Endothelial cell of umbilical vein (primary cell): ENCODE measurements around the gene MYO7B. TPM values are rescaled to one million over a fixed set of nuclear protein-coding genes. Genes with fewer than 3 reads are reported as not detected.

Experiments used
- BruUV-seq: library from RNA; stranded (reverse); fragments of 400-500 nt; replicated peaks from 2 replicates; lab custom pipeline; 2021; lab: Mats Ljungman, UMichigan
- CTCF ChIA-PET: fragments of 300-600, 350-600 bp; sonication (Branson Sonifier 250); formaldehyde crosslinking; loops from one replicate; lab custom pipeline; 2021; ENCODE audit warnings: antibody characterized with exemption, inconsistent platforms; lab: Charles Lee
- POLR2A ChIA-PET: fragments of 300-600, 350-600 bp; sonication (Branson Sonifier 250); formaldehyde crosslinking; loops from one replicate; lab custom pipeline; 2021; ENCODE audit warnings: antibody characterized with exemption, inconsistent platforms; lab: Charles Lee
- DNase-seq: peaks from one replicate; pipeline ENCODE4 v3.0.0-alpha.2; 2011; ENCODE audit warnings: low read depth, low spot score
- FAIRE-seq: peaks from 2 replicates; lab custom pipeline; 2011; peaks lifted over from hg19 to GRCh38; lab: Jason Lieb, UNC
- H2AFZ ChIP-seq: 2 replicates; pipeline ENCODE4 v1.6.0; 2012; ENCODE audit warnings: low read depth, low read length, control low read depth, inconsistent platforms
- H3K27ac ChIP-seq: 2 replicates; pipeline ENCODE4 v1.5.1; 2011; ENCODE audit warnings: low read depth, mild to moderate bottlenecking, control low read depth, low read length, moderate library complexity; ENCODE audit not compliant: insufficient read depth
- H3K27me3 ChIP-seq, 2 experiments: 2 replicates each; pipeline versions ENCODE4 v1.6.0 to v1.6.1; 2011; ENCODE audit warnings: low read length in 2 of 2, mixed read lengths in 1 of 2; ENCODE audit not compliant: control insufficient read depth in 2 of 2, insufficient read depth in 2 of 2
- H3K36me3 ChIP-seq, 2 experiments: 2 replicates in 1 of 2; 3 replicates in 1 of 2; pipeline ENCODE4 v1.5.1; 2011; ENCODE audit warnings: low read length in 2 of 2, mild to moderate bottlenecking in 1 of 2, moderate library complexity in 1 of 2; ENCODE audit not compliant: control insufficient read depth in 2 of 2, insufficient read depth in 2 of 2; ENCODE audit errors: extremely low read depth in 1 of 2
- H3K4me1 ChIP-seq: 3 replicates; pipeline ENCODE4 v1.5.1; 2011; ENCODE audit warnings: mild to moderate bottlenecking, low read length; ENCODE audit not compliant: control insufficient read depth, insufficient read depth; ENCODE audit errors: extremely low read depth
- H3K4me2 ChIP-seq: 2 replicates; pipeline ENCODE4 v1.6.1; 2011; ENCODE audit warnings: low read length, control low read depth, mixed read lengths; ENCODE audit not compliant: insufficient read depth
- H3K4me3 ChIP-seq, 3 experiments: fragments of 200-600 bp in 1 of 3; sonication (generic), shearing (Covaris generic) in 1 of 3; replicated peaks in 1 of 3; 2 replicates each; pipeline ENCODE4 v1.5.1; 2011 to 2016; ENCODE audit warnings: control low read depth in 3 of 3, low read length in 3 of 3, mild to moderate bottlenecking in 2 of 3, inconsistent platforms in 1 of 3, low read depth in 1 of 3, moderate library complexity in 1 of 3; ENCODE audit not compliant: insufficient read depth in 1 of 3
- H3K79me2 ChIP-seq: 2 replicates; pipeline ENCODE4 v1.6.0; 2012; ENCODE audit warnings: low read length, inconsistent platforms; ENCODE audit not compliant: control insufficient read depth, insufficient read depth
- H3K9ac ChIP-seq: replicated peaks from 2 replicates; pipeline ENCODE3; 2011; ENCODE audit warnings: low read length, control low read depth; ENCODE audit not compliant: insufficient read depth; ENCODE audit errors: extremely low read depth
- H3K9me1 ChIP-seq: replicated peaks from 3 replicates; pipeline ENCODE4 v1.6.0; 2011; ENCODE audit warnings: mild to moderate bottlenecking, low read length; ENCODE audit not compliant: control insufficient read depth, insufficient read depth; ENCODE audit errors: extremely low read depth
- H3K9me3 ChIP-seq: replicated peaks from 2 replicates; pipeline ENCODE4 v1.5.1; 2012; ENCODE audit warnings: low read length, inconsistent platforms; ENCODE audit not compliant: control insufficient read depth, insufficient read depth
- H4K20me1 ChIP-seq: replicated peaks from 2 replicates; pipeline ENCODE3; 2011; ENCODE audit warnings: mild to moderate bottlenecking, low read length; ENCODE audit not compliant: control insufficient read depth, insufficient read depth; ENCODE audit errors: extremely low read depth
- CTCF ChIP-seq, 2 donors: IDR thresholded peaks; 1 replicate in 1 of 2; 2 replicates in 1 of 2; pipeline ENCODE4 v1.5.1; 2011; ENCODE audit warnings: low read length in 2 of 2, mild to moderate bottlenecking in 2 of 2, moderate library complexity in 2 of 2, control low read depth in 1 of 2, inconsistent platforms in 1 of 2, low read depth in 1 of 2; ENCODE audit not compliant: insufficient read depth in 1 of 2; ENCODE audit errors: extremely low read depth in 1 of 2
- EZH2 ChIP-seq: IDR thresholded peaks from 2 replicates; pipeline ENCODE4 v1.6.1; 2012; ENCODE audit warnings: borderline replicate concordance, low read depth, mild to moderate bottlenecking, moderate library complexity, low read length, inconsistent platforms; ENCODE audit not compliant: severe bottlenecking
- FOS ChIP-seq: IDR thresholded peaks from 2 replicates; pipeline ENCODE4 v1.6.1; 2011; ENCODE audit warnings: mild to moderate bottlenecking, low read length, moderate library complexity, borderline replicate concordance; ENCODE audit not compliant: insufficient read depth
- GATA2 ChIP-seq: IDR thresholded peaks from 2 replicates; pipeline ENCODE4 v1.7.0; 2011; ENCODE audit warnings: low read depth, mild to moderate bottlenecking, moderate library complexity, mixed read lengths, low read length; ENCODE audit not compliant: insufficient read length, insufficient read depth
- JUN ChIP-seq: IDR thresholded peaks from 2 replicates; pipeline ENCODE4 v1.6.1; 2011; ENCODE audit warnings: borderline replicate concordance, low read depth; ENCODE audit not compliant: insufficient read length, insufficient read depth
- MAX ChIP-seq: IDR thresholded peaks from 2 replicates; pipeline ENCODE4 v1.6.1; 2011; ENCODE audit not compliant: insufficient read depth, insufficient read length
- MYC ChIP-seq: IDR thresholded peaks from one replicate; pipeline ENCODE4 v1.6.1; 2011; ENCODE audit warnings: mild to moderate bottlenecking, low read depth, low read length
- POLR2A ChIP-seq: IDR thresholded peaks from 2 replicates; pipeline ENCODE4 v1.6.1; 2012; ENCODE audit warnings: low read depth, mild to moderate bottlenecking, control low read depth, low read length
- POLR2AphosphoS5 ChIP-seq: IDR thresholded peaks from 2 replicates; pipeline ENCODE4 v1.6.1; 2012; ENCODE audit warnings: low read depth, mild to moderate bottlenecking, control low read depth, low read length, moderate library complexity; ENCODE audit not compliant: insufficient read depth
- dilution Hi-C: fragments of 300-500 bp; cut with MboI; formaldehyde crosslinking; loops from one replicate; pipeline ENCODE4 v1.15.0; 2019; ENCODE audit warnings: low sequenced_read_pairs; ENCODE audit not compliant: extremely low pct_ligation_motif_present
- intact Hi-C: fragments of 100-400 bp; cut with micrococcal nuclease; formaldehyde crosslinking; loops from one replicate; pipeline ENCODE4 v1.10.0; 2022
- polyA plus RNA-seq, 4 experiments: library from polyadenylated mRNA; depleted of rRNA in 3 of 4; stranded (reverse) in 3 of 4; unstranded in 1 of 4; fragments of >200 nt; gene quantifications; 2 replicates each; pipeline versions ENCODE4 v1.2.1 to v1.2.3, GENCODE V29; 2011 to 2012; ENCODE audit warnings: missing spikeins in 1 of 4
- total RNA-seq: library from RNA; stranded (reverse); gene quantifications from 2 replicates; pipeline ENCODE4 v1.2.3, GENCODE V29; 2021

The MYO7B gene
- total and polyA plus RNA-seq, 2 donors (not counting 3 experiments of a cell fraction or from before 2014, with no cell fraction given), result 0.17 TPM; not detected in 1

- dilution Hi-C loops, result no loop called here
Measured at GRCh38 chr2:127532296-127532695, 3.2 kb upstream of the MYO7B start.

More at GRCh38 chr2:127532296-127532695, 3.2 kb upstream of the MYO7B start:
- H3K4me3 ChIP-seq, result no peak overlapping the region
- H3K27me3 ChIP-seq, result peaks cover 0 to 2% of the 10 kb centered on the region in 2 experiments
- no peak overlapping the region for H3K4me2 ChIP-seq
- no peak for TF ChIP-seq FOS
- TF ChIP-seq GATA2, result no peak
- no peak for TF ChIP-seq MAX
- no peak for TF ChIP-seq JUN
- TF ChIP-seq POLR2A, result no peak
- TF ChIP-seq POLR2AphosphoS5, result no peak
- TF ChIP-seq CTCF (IDR thresholded peaks at IDR 0.05; ENCODE audit: extremely low read depth in 1 of 2, insufficient read depth in 1 of 2, low read depth in 1 of 2, low read length in 2 of 2), result no peak
- no peak for TF ChIP-seq EZH2
- TF ChIP-seq MYC, result no peak
- DNase-seq (no peak), FAIRE-seq (no peak)
- H3K9ac ChIP-seq, result no peak overlapping the region
- H3K9me3 ChIP-seq, result no peaks in the 10 kb centered on the region
- POLR2A ChIA-PET, result no interaction called here
- BruUV-seq, result no TSS peak
- H4K20me1 ChIP-seq, result no peaks in the 10 kb centered on the region
- intact Hi-C loops, result no loop called here
- H3K79me2 ChIP-seq, result no peaks in the 10 kb centered on the region
- no peaks in the 10 kb centered on the region for H3K36me3 ChIP-seq
- H3K9me1 ChIP-seq, result no peaks in the 10 kb centered on the region
- H2AFZ ChIP-seq, result no peak overlapping the region
- CTCF ChIA-PET, result no interaction called here
- peaks cover 3% of the 10 kb centered on the region for H3K4me1 ChIP-seq
- H3K27ac ChIP-seq, result no peak overlapping the region
